PC-3 (cell line): Measurements from ENCODE around the gene UBASH3B.

Source experiments
- EZH2 ChIP-seq: fragments of 300-600 bp; sonication (generic); IDR thresholded peaks from one replicate; pipeline ENCODE4 v1.6.1; 2017; ENCODE audit warnings: antibody characterized with exemption, mild to moderate bottlenecking, low read length; ENCODE audit not compliant: unreplicated experiment
- TF ChIP-seq, protein P1 (sequence below): fragments of 300-600 bp; sonication (generic); conservative IDR thresholded peaks from 2 replicates; pipeline ENCODE4 v1.5.1; 2017; ENCODE audit warnings: antibody characterized with exemption, low read depth, mild to moderate bottlenecking, low read length

GRCh38 chr11:122721964-122722266 is 66.4 kb downstream of the UBASH3B start:
- TF ChIP-seq, protein P1, sequence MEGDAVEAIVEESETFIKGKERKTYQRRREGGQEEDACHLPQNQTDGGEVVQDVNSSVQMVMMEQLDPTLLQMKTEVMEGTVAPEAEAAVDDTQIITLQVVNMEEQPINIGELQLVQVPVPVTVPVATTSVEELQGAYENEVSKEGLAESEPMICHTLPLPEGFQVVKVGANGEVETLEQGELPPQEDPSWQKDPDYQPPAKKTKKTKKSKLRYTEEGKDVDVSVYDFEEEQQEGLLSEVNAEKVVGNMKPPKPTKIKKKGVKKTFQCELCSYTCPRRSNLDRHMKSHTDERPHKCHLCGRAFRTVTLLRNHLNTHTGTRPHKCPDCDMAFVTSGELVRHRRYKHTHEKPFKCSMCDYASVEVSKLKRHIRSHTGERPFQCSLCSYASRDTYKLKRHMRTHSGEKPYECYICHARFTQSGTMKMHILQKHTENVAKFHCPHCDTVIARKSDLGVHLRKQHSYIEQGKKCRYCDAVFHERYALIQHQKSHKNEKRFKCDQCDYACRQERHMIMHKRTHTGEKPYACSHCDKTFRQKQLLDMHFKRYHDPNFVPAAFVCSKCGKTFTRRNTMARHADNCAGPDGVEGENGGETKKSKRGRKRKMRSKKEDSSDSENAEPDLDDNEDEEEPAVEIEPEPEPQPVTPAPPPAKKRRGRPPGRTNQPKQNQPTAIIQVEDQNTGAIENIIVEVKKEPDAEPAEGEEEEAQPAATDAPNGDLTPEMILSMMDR, result no peak
- no peak for TF ChIP-seq EZH2
